Uterus (tissue), 2 donors: ENCODE data around the gene CPLX1.

Experiments
- POLR2A ChIP-seq, 2 donors: fragments of 450-650 bp; IDR thresholded peaks; one replicate each; pipeline ENCODE4 v1.6.1; 2016; ENCODE audit warnings: antibody characterized with exemption in 2 of 2, mild to moderate bottlenecking in 1 of 2, moderate library complexity in 1 of 2
- TF ChIP-seq, protein P1 (sequence below), 4 experiments: fragments of 200-600 bp in 2 of 4; fragments of 450-650 bp in 2 of 4; sonication (generic) in 2 of 4; IDR thresholded peaks; one replicate each; pipeline ENCODE4 v1.5.1; 2016 to 2019; ENCODE audit warnings: antibody characterized with exemption in 4 of 4, mild to moderate bottlenecking in 2 of 4, moderate library complexity in 1 of 4

DNA sequence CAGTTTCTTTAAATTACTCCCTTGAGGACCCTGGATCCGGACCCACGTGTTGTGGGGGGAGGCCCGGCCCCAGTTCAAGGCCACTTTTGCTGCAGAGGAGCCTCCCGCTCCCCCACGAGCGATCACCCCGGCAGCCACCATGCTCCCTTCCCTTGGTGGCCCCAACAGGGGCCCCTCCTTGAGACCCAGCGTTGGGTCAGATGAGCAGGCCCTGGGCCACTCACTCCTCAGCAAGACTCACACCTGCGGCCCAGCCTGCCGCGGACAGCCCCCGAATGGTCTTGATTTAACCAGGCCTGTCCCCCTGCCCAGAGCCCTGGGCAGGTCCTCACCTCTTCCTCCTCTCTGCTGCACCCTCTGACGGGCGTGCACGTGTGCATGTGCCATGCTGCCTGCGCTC, 4.3 kb downstream of the CPLX1 start:
- TF ChIP-seq, protein P1, sequence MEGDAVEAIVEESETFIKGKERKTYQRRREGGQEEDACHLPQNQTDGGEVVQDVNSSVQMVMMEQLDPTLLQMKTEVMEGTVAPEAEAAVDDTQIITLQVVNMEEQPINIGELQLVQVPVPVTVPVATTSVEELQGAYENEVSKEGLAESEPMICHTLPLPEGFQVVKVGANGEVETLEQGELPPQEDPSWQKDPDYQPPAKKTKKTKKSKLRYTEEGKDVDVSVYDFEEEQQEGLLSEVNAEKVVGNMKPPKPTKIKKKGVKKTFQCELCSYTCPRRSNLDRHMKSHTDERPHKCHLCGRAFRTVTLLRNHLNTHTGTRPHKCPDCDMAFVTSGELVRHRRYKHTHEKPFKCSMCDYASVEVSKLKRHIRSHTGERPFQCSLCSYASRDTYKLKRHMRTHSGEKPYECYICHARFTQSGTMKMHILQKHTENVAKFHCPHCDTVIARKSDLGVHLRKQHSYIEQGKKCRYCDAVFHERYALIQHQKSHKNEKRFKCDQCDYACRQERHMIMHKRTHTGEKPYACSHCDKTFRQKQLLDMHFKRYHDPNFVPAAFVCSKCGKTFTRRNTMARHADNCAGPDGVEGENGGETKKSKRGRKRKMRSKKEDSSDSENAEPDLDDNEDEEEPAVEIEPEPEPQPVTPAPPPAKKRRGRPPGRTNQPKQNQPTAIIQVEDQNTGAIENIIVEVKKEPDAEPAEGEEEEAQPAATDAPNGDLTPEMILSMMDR (IDR thresholded peaks at IDR 0.05): no peak
- no peak for TF ChIP-seq POLR2A (IDR thresholded peaks at IDR 0.05)
